ENCODE measurements around the gene PDE1C.

The PDE1C gene

GRCh38 chr7:31938650-31939049, 131.6 kb downstream of the PDE1C start:
- Mint-ChIP-seq H3K9me3 (peaks cover 31% of the 10 kb centered on the region), H3K4me1 (no peaks in the 10 kb centered on the region), H3K4me3 (no peak overlapping the region), H3K36me3 (ENCODE audit: insufficient read depth) (no peaks in the 10 kb centered on the region), H3K27me3 (no peaks in the 10 kb centered on the region), H3K27ac (ENCODE audit: low read depth) (no peak overlapping the region)
- DNase-seq (ENCODE audit: low spot score in 2 of 2) (no peak), ATAC-seq (replicated peaks; ENCODE audit: extremely low read depth, poor library complexity, severe bottlenecking) (no peak)

GRCh38 chr7:31937982-31938381, 132.2 kb downstream of the PDE1C start:
- ATAC-seq (replicated peaks; ENCODE audit: extremely low read depth, poor library complexity, severe bottlenecking), result no peak
- no peak overlapping the region for H3K4me3 Mint-ChIP-seq
- peaks cover 31% of the 10 kb centered on the region for H3K9me3 Mint-ChIP-seq
- no peak for DNase-seq (ENCODE audit: low spot score in 2 of 2)
- H3K36me3 Mint-ChIP-seq (ENCODE audit: insufficient read depth), result no peaks in the 10 kb centered on the region
- H3K27ac Mint-ChIP-seq (ENCODE audit: low read depth), result no peak overlapping the region
- no peaks in the 10 kb centered on the region for H3K4me1 Mint-ChIP-seq
- H3K27me3 Mint-ChIP-seq, result no peaks in the 10 kb centered on the region

- Mint-ChIP-seq H3K27me3 (no peaks in the 10 kb centered on the region), H3K4me3 (no peak overlapping the region), H3K9me3 (peaks cover 25% of the 10 kb centered on the region), H3K4me1 (no peaks in the 10 kb centered on the region), H3K27ac (ENCODE audit: low read depth) (no peak overlapping the region), H3K36me3 (ENCODE audit: insufficient read depth) (no peaks in the 10 kb centered on the region)
- ATAC-seq (replicated peaks; ENCODE audit: extremely low read depth, poor library complexity, severe bottlenecking) (no peak), DNase-seq (ENCODE audit: low spot score in 2 of 2) (no peak)
Observed at GRCh38 chr7:31935124-31936054, 134.8 kb downstream of the PDE1C start.

GRCh38 chr7:31934551-31934950, 135.7 kb downstream of the PDE1C start:
- Mint-ChIP-seq H3K36me3 (ENCODE audit: insufficient read depth) (no peaks in the 10 kb centered on the region), H3K4me3 (no peak overlapping the region), H3K4me1 (no peaks in the 10 kb centered on the region), H3K27ac (ENCODE audit: low read depth) (no peak overlapping the region), H3K27me3 (no peaks in the 10 kb centered on the region), H3K9me3 (peaks cover 26% of the 10 kb centered on the region)
- DNase-seq (ENCODE audit: low spot score in 2 of 2) (no peak), ATAC-seq (replicated peaks; ENCODE audit: extremely low read depth, poor library complexity, severe bottlenecking) (no peak)

- Mint-ChIP-seq H3K4me1 (no peaks in the 10 kb centered on the region), H3K27ac (ENCODE audit: low read depth) (no peak overlapping the region), H3K27me3 (no peaks in the 10 kb centered on the region), H3K36me3 (ENCODE audit: insufficient read depth) (no peaks in the 10 kb centered on the region), H3K4me3 (no peak overlapping the region), H3K9me3 (peaks cover 26% of the 10 kb centered on the region)
- no peak for DNase-seq (ENCODE audit: low spot score in 2 of 2)
- ATAC-seq (replicated peaks; ENCODE audit: extremely low read depth, poor library complexity, severe bottlenecking), result no peak
Observed at GRCh38 chr7:31933481-31933880, 136.7 kb downstream of the PDE1C start.

- Mint-ChIP-seq H3K27ac (ENCODE audit: low read depth) (no peak overlapping the region), H3K36me3 (ENCODE audit: insufficient read depth) (no peaks in the 10 kb centered on the region), H3K4me1 (no peaks in the 10 kb centered on the region), H3K4me3 (no peak overlapping the region), H3K9me3 (peaks cover 19% of the 10 kb centered on the region), H3K27me3 (no peaks in the 10 kb centered on the region)
- no peak for DNase-seq (ENCODE audit: low spot score in 2 of 2)
- no peak for ATAC-seq (replicated peaks; ENCODE audit: extremely low read depth, poor library complexity, severe bottlenecking)
Observed at GRCh38 chr7:31926991-31927584, 143.1 kb downstream of the PDE1C start.

GRCh38 chr7:31925753-31926454, 144.3 kb downstream of the PDE1C start:
- Mint-ChIP-seq H3K27ac (ENCODE audit: low read depth) (no peak overlapping the region), H3K4me3 (no peak overlapping the region), H3K36me3 (ENCODE audit: insufficient read depth) (no peaks in the 10 kb centered on the region), H3K27me3 (no peaks in the 10 kb centered on the region), H3K4me1 (no peaks in the 10 kb centered on the region), H3K9me3 (peaks cover 21% of the 10 kb centered on the region)
- DNase-seq (ENCODE audit: low spot score in 2 of 2) (no peak), ATAC-seq (replicated peaks; ENCODE audit: extremely low read depth, poor library complexity, severe bottlenecking) (no peak)

GRCh38 chr7:31924251-31924650, 146.0 kb downstream of the PDE1C start:
- ATAC-seq (replicated peaks; ENCODE audit: extremely low read depth, poor library complexity, severe bottlenecking) (no peak), DNase-seq (ENCODE audit: low spot score in 2 of 2) (no peak)
- Mint-ChIP-seq H3K4me3 (no peak overlapping the region), H3K9me3 (peaks cover 26% of the 10 kb centered on the region), H3K27me3 (no peaks in the 10 kb centered on the region), H3K27ac (ENCODE audit: low read depth) (no peak overlapping the region), H3K4me1 (no peaks in the 10 kb centered on the region), H3K36me3 (ENCODE audit: insufficient read depth) (no peaks in the 10 kb centered on the region)

- no peak overlapping the region for H3K27ac Mint-ChIP-seq (ENCODE audit: low read depth)
- H3K36me3 Mint-ChIP-seq (ENCODE audit: insufficient read depth), result no peaks in the 10 kb centered on the region
- H3K9me3 Mint-ChIP-seq, result peaks cover 21% of the 10 kb centered on the region
- H3K27me3 Mint-ChIP-seq, result no peaks in the 10 kb centered on the region
- DNase-seq (ENCODE audit: low spot score in 2 of 2) (no peak), ATAC-seq (replicated peaks; ENCODE audit: extremely low read depth, poor library complexity, severe bottlenecking) (no peak)
- H3K4me3 Mint-ChIP-seq, result no peak overlapping the region
- no peaks in the 10 kb centered on the region for H3K4me1 Mint-ChIP-seq
Observed at GRCh38 chr7:31922848-31923247, 147.4 kb downstream of the PDE1C start.

- no peak for DNase-seq (ENCODE audit: low spot score in 2 of 2)
- no peak for ATAC-seq (replicated peaks; ENCODE audit: extremely low read depth, poor library complexity, severe bottlenecking)
- peaks cover 19% of the 10 kb centered on the region for H3K9me3 Mint-ChIP-seq
- no peak overlapping the region for H3K27ac Mint-ChIP-seq (ENCODE audit: low read depth)
- no peaks in the 10 kb centered on the region for H3K27me3 Mint-ChIP-seq
- H3K4me3 Mint-ChIP-seq, result no peak overlapping the region
- no peaks in the 10 kb centered on the region for H3K4me1 Mint-ChIP-seq
- H3K36me3 Mint-ChIP-seq (ENCODE audit: insufficient read depth), result no peaks in the 10 kb centered on the region
Observed at GRCh38 chr7:31921047-31921446, 149.2 kb downstream of the PDE1C start.

- ATAC-seq (replicated peaks; ENCODE audit: extremely low read depth, poor library complexity, severe bottlenecking) (no peak), DNase-seq (ENCODE audit: low spot score in 2 of 2) (no peak)
- H3K4me1 Mint-ChIP-seq, result no peaks in the 10 kb centered on the region
- no peaks in the 10 kb centered on the region for H3K36me3 Mint-ChIP-seq (ENCODE audit: insufficient read depth)
- H3K27ac Mint-ChIP-seq (ENCODE audit: low read depth), result no peak overlapping the region
- H3K27me3 Mint-ChIP-seq, result no peaks in the 10 kb centered on the region
- no peak overlapping the region for H3K4me3 Mint-ChIP-seq
- peaks cover 19% of the 10 kb centered on the region for H3K9me3 Mint-ChIP-seq
Observed at GRCh38 chr7:31919678-31920369, 150.4 kb downstream of the PDE1C start.

- DNase-seq (ENCODE audit: low spot score in 2 of 2) (no peak), ATAC-seq (replicated peaks; ENCODE audit: extremely low read depth, poor library complexity, severe bottlenecking) (no peak)
- no peaks in the 10 kb centered on the region for H3K4me1 Mint-ChIP-seq
- H3K36me3 Mint-ChIP-seq (ENCODE audit: insufficient read depth), result no peaks in the 10 kb centered on the region
- H3K27me3 Mint-ChIP-seq, result no peaks in the 10 kb centered on the region
- peaks cover 19% of the 10 kb centered on the region for H3K9me3 Mint-ChIP-seq
- no peak overlapping the region for H3K4me3 Mint-ChIP-seq
- H3K27ac Mint-ChIP-seq (ENCODE audit: low read depth), result no peak overlapping the region
Observed at GRCh38 chr7:31918706-31919393, 151.4 kb downstream of the PDE1C start.

Measured in central memory CD8-positive, alpha-beta T cell (primary cell).